ENCODE results near the gene METTL15. TPM values are rescaled to one million over a fixed set of nuclear protein-coding genes. Genes with fewer than 3 reads are reported as not detected.
"Not testable (repeated sequence)": the region's sequence is repeated elsewhere in the genome, so short reads cannot be mapped to it uniquely, and the experiment has no call there.

Gene METTL15
- total RNA-seq, 4 donors from 2014 or later, result 9.2 to 22.5 (median 19.2) TPM

DNA sequence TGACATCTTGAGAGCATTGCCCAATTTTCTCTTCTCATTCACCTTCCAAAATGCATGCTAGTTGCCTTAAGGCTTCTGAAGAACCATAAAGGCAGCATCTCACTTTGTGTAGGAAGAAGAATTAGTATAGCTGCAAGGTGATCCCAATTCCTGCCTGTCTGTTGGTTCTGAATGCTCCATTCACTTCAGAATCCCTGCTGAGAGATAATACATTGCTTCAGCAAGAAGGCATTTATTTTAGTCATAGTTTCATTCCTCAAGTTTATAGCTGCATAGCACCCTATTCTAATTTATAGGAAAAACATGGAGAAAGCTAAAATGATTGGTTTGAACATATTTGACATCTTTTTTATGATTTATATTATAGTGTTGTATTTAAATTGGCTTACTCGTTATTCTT lies 181.3 kb downstream of the METTL15 start:
- Histone ChIP-seq H3K27ac (no peak overlapping the region), H3K4me1 (no peaks in the 10 kb centered on the region), H3K36me3 (peaks cover 0 to 3% (median 0%) of the 10 kb centered on the region in 4 donors), H3K27me3 (no peaks in the 10 kb centered on the region), H3K9me3 (no peaks in the 10 kb centered on the region), H3K4me3 (no peak overlapping the region)
- WGBS, 2 donors (ENCODE audit: low coverage in 1 of 2), result 97 to 100% methylated on average over 1 of the region's 1 CpG
- in situ Hi-C loops (cut with MboI; ENCODE audit: low pct_ligation_motif_present in 1 of 4, low pct_unique_long_range_greater_than_20kb in 1 of 4, low sequenced_read_pairs in 3 of 4) (loop anchor here in 1 of 4 donors (25.0 kb wide), 1 partner anchor 602 kb away; no protein-coding TSS in a partner anchor), intact Hi-C loops (cut with DNase I; ENCODE audit: low total_unique reads) (no loop called here)
- DNase-seq, result no peak
- TF ChIP-seq EP300 (IDR thresholded peaks at IDR 0.05; ENCODE audit: low read depth) (no peak), POLR2A (IDR thresholded peaks at IDR 0.05) (no peak), POLR2AphosphoS5 (IDR thresholded peaks at IDR 0.05) (no peak)
- TF ChIP-seq, protein P1, sequence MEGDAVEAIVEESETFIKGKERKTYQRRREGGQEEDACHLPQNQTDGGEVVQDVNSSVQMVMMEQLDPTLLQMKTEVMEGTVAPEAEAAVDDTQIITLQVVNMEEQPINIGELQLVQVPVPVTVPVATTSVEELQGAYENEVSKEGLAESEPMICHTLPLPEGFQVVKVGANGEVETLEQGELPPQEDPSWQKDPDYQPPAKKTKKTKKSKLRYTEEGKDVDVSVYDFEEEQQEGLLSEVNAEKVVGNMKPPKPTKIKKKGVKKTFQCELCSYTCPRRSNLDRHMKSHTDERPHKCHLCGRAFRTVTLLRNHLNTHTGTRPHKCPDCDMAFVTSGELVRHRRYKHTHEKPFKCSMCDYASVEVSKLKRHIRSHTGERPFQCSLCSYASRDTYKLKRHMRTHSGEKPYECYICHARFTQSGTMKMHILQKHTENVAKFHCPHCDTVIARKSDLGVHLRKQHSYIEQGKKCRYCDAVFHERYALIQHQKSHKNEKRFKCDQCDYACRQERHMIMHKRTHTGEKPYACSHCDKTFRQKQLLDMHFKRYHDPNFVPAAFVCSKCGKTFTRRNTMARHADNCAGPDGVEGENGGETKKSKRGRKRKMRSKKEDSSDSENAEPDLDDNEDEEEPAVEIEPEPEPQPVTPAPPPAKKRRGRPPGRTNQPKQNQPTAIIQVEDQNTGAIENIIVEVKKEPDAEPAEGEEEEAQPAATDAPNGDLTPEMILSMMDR (IDR thresholded peaks at IDR 0.05), result no peak

DNA sequence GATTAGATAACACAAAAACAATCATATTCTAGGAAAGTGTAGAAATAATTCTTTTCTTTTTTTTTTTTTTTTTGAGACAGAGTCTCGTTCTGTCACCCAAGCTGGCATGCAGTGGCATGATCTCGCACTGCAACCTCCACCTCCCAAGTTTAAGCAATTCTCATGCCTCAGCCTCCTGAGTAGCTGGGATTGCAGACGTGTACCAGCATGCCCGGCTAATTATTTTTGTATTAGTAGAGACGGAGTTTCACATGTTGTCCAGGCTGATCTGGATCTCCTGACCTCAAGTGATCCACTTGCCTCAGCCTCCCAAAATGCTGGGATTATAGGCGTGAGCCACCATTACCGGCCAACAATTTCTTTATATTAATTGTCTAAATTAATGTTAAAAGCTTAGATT lies 182.8 kb downstream of the METTL15 start:
- 93 to 98% methylated on average over 6 to 7 of the region's 7 CpGs for WGBS, 2 donors (ENCODE audit: low coverage in 1 of 2)
- intact Hi-C loops (cut with DNase I; ENCODE audit: low total_unique reads); H3K9me3 ChIP-seq; H3K4me3 ChIP-seq; H3K36me3 ChIP-seq; DNase-seq; H3K27ac ChIP-seq; H3K4me1 ChIP-seq; H3K27me3 ChIP-seq: not testable (repeated sequence)
- in situ Hi-C loops (cut with MboI; ENCODE audit: low pct_ligation_motif_present in 1 of 4, low pct_unique_long_range_greater_than_20kb in 1 of 4, low sequenced_read_pairs in 3 of 4), result loop anchor here in 1 of 4 donors (25.0 kb wide), 1 partner anchor 604 kb away; no protein-coding TSS in a partner anchor

DNA sequence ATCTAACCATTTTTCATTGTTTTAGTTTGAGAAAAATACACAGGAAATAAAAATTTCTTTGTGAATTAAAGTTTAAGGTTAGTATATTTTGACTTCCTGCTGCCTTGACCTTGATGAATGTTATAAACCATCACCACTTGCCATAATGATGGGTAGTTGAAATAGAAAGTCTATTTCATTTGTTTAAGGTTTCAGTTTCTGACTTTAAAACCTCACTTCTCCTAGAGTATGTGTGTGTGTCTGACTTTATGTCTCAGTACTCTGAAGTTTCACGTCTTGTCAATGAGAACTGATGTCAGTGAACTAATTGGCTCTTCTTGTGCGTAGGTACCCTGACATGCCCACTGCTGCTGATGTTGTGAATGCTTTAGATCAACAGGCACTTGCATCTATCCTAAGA lies 188.2 kb downstream of the METTL15 start:
- 70 to 85% methylated on average over 2 of the region's 2 CpGs for WGBS, 2 donors (ENCODE audit: low coverage in 1 of 2)

DNA sequence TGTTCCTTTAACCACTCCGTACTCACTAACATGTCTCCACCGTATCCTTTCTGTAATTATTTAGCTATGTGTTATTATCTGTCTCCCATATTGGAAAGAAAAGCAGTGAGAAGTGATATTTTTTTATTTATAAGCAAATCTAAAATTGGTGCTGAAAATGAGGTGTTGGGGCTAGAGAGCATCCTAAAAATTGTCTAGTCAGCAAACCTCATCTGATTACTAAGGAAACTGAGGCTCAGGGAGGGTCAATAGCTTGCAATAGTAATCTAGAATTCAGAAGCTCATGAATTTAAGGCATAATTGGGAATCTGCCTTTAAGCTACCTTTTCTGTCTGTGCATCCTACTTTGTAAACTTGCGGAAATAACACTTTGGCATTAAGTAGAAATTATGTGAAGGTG lies 190.0 kb downstream of the METTL15 start:
- intact Hi-C loops (cut with DNase I; ENCODE audit: low total_unique reads), result no loop called here
- Histone ChIP-seq H3K9me3 (no peaks in the 10 kb centered on the region), H3K27me3 (no peaks in the 10 kb centered on the region), H3K4me1 (no peaks in the 10 kb centered on the region), H3K36me3 (no peaks in the 10 kb centered on the region), H3K27ac (no peak overlapping the region), H3K4me3 (no peak overlapping the region)
- in situ Hi-C loops (cut with MboI; ENCODE audit: low pct_ligation_motif_present in 1 of 4, low pct_unique_long_range_greater_than_20kb in 1 of 4, low sequenced_read_pairs in 3 of 4), result loop anchor here in 1 of 4 donors (25.0 kb wide), 1 partner anchor 611 kb away; no protein-coding TSS in a partner anchor
- DNase-seq, result no peak
- 96 to 98% methylated on average over 3 of the region's 3 CpGs for WGBS, 2 donors (ENCODE audit: low coverage in 1 of 2)
- TF ChIP-seq EP300 (IDR thresholded peaks at IDR 0.05; ENCODE audit: low read depth) (no peak), POLR2AphosphoS5 (IDR thresholded peaks at IDR 0.05) (no peak)
- TF ChIP-seq, protein P1 (IDR thresholded peaks at IDR 0.05), result no peak

More for the DNA sequence above, 188.2 kb downstream of the METTL15 start:
- Histone ChIP-seq H3K36me3 (no peaks in the 10 kb centered on the region), H3K9me3 (no peaks in the 10 kb centered on the region), H3K27ac (no peak overlapping the region), H3K27me3 (no peaks in the 10 kb centered on the region), H3K4me3 (no peak overlapping the region), H3K4me1 (no peaks in the 10 kb centered on the region)
- no peak for TF ChIP-seq EP300 (IDR thresholded peaks at IDR 0.05; ENCODE audit: low read depth)
- TF ChIP-seq, protein P1 (IDR thresholded peaks at IDR 0.05), result no peak
- TF ChIP-seq POLR2A (IDR thresholded peaks at IDR 0.05), result no peak
- no peak for TF ChIP-seq POLR2AphosphoS5 (IDR thresholded peaks at IDR 0.05)
- intact Hi-C loops (cut with DNase I; ENCODE audit: low total_unique reads), result no loop called here
- in situ Hi-C loops (cut with MboI; ENCODE audit: low pct_ligation_motif_present in 1 of 4, low pct_unique_long_range_greater_than_20kb in 1 of 4, low sequenced_read_pairs in 3 of 4), result loop anchor here in 1 of 4 donors (25.0 kb wide), 1 partner anchor 609 kb away; no protein-coding TSS in a partner anchor
- DNase-seq, result no peak

All from transverse colon (tissue), 4 donors.